DMS114 treated with DMSO at 0.1 percent for 48 hours (cell line): ENCODE data around the gene CUL3.
"Not testable (repeated sequence)": the region's sequence is repeated elsewhere in the genome, so short reads cannot be mapped to it uniquely, and the experiment has no call there.

Source experiments
- DNase-seq: peaks from one replicate; lab custom pipeline; 2025; ENCODE audit not compliant: unreplicated experiment; lab: John Stamatoyannopoulos, UW

Gene CUL3

DNA sequence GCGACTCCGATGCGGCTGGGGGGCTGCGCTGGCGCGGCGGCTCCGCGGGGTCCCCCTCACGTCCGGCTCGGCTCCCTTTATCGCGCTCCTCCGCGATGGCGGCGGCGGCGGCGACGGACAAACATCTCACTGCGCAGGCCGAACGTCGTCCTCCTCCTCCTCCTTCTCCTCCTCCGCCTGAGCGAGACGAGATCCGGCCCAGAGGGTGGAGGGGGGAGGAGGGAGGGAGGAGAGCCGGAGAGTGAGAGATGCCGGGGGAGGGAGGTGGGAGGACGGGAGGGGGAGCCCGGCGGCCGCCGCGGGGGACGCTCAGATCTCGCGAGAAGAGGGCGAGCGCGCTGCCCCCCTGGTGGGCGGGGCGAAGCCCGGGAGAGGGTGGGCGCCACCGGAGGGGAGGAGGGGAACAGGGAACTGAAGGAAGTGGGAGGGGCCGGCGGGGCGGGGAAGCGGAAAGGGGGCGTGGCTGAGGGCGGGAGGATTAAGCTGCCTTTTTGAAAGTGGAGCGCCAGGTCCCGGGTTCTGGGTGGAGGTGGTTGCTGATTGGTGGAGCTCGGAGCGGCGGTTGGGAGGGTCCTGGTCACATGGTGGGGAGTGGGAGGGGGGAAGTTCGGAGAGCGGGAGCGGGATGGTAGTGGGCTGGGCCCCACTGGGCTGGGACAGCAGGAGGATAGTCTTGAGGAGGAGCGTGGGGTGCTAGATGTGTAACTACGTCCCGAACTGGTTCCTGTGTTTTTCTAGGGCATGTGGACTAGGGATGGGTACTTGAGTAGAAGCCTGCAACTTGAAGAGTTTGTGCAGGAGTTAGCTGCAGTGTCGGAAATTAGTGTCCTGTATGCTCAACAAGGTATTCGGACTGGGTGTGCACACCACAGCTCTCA lies at the start of gene CUL3:
CUL3 (minus strand) TSS at position 153 of the 878 bp plus-strand sequence. CDS start 354 bp downstream, outside the sequence.
- DNase-seq, result peak; percentile 97

DNA sequence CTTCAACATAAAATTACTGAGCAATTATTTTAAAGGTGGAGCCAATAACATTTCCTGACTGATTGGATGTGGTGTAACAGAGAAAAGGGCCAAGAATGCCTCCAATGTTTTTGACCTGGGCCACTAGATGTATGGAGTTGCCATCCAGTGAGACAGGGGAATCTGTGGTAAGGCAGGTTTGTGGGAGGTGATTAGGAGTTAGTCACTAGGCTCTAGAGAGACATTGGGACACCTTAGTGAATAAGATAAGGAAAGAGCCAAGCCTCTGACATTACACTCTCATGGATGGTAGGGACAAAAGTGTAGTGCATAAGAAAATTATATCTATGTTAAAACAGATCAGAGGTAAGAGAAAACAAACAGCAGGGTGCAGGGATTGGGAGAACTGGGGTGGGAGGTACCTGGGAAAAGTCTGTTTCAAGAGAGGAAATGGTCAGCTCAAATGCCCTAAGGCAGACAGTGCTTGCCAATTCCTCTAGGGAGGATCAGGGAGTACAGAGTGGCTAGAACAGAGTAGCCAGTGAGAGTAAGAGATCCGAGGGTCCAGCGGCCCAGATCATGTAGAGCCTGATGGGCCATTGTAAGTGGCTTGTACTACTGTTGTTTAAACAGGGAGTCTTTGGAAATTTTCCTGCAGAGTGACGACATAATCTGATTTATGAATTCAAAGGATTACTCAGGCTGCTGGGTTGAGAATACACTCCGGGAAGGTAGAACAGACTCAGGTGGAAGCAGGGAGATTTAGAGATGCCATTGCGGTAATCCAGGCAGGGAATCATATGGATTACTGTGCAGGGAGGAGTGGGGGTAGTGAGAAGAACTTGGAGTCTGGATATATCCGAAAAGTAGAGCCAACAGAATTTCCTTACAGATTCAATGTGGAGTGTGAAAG lies 45.7 kb upstream of the CUL3 start:
- DNase-seq, result no peak

GRCh38 chr2:224628416-224628815 lies 43.3 kb upstream of the CUL3 start:
- DNase-seq, result no peak

GRCh38 chr2:224626735-224627134 lies 41.6 kb upstream of the CUL3 start:
- DNase-seq, result no peak

DNA sequence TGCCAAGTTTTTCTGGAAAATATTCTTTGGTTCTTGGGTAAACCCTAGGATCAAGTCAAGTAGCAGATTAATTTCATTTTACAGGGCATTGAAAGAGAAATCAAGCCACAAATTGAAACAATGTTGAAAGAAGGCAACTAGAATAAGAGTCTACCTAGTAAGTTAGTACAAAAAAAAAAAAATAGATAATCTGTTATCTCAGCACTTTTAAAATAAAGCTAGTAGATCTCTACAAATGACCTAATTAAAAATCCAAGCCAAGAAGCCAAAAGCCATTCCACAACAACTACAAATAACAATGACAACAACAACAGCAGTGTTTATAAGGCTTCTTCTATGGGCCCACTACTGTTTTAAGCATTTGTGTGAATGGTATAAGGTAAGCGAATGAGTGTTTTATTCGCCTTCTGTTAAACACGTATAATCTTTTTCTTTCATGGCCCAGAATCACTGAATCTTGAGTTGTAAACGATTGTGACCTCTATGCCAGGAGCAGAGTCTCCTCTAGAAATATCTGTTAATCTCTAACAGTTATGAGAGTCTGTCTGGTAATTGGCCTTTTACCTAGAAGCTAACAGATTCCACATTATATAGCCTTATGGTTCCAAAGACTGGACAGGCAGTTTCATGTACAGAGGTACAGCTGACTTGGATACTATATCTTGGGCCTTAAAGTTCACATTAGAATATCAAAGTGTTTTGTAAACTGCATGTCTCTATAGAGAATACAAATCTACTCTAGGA lies 28.6 kb upstream of the CUL3 start:
- DNase-seq, result no peak

GRCh38 chr2:224612578-224612977 lies 27.4 kb upstream of the CUL3 start:
- DNase-seq, result no peak

- no peak for DNase-seq
Observed at GRCh38 chr2:224611938-224612337, 26.8 kb upstream of the CUL3 start.

- DNase-seq, result no peak
Observed at GRCh38 chr2:224608104-224608503, 22.9 kb upstream of the CUL3 start.

GRCh38 chr2:224603746-224604500 lies 18.8 kb upstream of the CUL3 start:
- DNase-seq, result not testable (repeated sequence)

DNA sequence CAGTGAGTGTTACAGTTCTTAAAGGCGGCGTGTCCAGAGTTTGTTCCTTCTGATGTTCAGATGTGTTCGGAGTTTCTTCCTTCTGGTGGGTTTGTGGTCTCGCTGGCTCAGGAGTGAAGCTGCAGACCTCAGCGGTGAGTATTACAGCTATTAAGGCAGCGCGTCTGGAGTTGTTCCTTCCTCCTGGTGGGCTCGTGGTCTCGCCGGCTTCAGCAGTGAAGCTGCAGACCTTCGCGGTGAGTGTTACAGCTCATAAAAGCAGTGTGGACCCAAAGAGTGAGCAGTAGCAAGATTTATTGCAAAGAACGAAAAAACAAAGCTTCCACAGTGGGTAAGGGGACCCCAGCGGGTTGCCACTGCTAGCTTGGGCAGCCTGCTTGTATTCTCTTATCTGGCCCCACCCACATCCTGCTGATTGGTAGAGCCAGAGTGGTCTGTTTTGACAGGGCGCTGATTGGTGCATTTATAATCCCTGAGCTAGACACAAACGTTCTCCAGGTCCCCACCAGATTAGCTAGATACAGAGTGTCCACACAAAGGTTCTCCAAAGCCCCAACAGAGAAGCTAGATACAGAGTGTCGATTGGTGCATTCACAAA lies 17.7 kb upstream of the CUL3 start:
- DNase-seq, result not testable (repeated sequence)

- no peak for DNase-seq
Observed at GRCh38 chr2:224601923-224602322, 16.8 kb upstream of the CUL3 start.

GRCh38 chr2:224598678-224599077 lies 13.5 kb upstream of the CUL3 start:
- no peak for DNase-seq

DNA sequence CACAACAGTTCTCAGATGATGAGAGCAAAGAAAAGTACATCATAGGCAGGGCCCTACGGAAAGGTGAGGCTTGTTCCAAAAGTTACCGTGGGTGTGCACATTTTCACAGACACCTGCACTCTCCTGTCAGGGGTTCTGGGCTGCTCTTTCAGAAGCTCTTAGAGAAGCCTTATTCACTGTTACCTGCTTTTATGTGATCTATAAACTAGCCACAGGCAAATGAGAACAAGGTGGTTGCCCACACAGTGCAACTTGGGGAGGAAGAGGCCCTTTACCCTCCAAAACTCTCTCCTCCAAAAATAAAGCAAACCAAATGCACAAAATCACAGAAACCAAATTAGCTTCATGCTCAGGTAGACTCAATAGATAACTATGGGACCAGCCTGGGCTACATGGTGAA lies 11.1 kb upstream of the CUL3 start:
- no peak for DNase-seq

- no peak for DNase-seq
Observed at GRCh38 chr2:224595518-224595917, 10.4 kb upstream of the CUL3 start.

GRCh38 chr2:224594840-224595239 lies 9.7 kb upstream of the CUL3 start:
- no peak for DNase-seq

DNA sequence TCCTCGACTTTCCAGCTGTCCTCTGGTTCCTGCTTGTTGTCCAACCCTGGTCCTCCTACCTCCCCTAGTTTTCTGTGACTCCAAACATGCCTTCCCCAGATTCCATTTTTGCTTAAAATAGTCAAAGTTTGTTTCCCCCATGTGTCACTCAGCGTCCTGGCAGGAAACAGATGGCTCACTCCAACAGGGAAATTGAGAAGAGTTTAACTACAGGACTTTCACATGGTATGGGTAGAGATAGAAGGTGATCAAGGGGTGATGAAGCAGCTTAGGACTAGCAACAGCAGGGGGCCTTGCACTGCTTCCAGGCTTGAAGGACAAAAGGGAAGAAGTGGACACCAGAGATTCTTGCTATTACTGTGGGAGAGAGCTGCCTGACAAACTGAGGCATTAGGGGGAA lies 6.1 kb upstream of the CUL3 start:
- DNase-seq, result no peak

DNA sequence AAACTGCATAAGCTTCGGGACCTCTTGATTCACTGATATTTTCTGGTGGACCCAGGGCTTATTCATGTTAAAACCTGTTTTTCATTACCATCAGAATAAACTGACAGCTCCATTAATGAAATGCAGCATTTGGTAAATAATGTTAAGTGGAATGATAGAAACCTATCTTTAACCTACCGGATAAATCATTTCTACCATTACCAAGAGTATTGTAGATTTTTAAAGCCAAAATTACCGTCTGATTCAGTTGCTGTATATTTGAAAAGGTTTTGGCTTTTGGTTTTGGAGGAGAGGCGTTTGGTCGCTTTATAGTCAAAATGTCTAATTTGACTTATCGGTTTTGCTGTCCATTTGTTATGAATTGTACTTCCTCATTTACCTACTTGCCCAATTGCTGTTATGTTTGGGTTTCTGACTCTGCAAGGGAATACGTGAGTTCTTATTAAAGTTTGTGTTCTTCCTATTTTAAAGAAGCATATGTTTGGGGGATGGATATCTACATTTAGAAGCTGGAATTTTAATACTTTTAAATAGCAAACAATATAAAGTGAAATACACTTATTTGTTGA lies 1.0 kb upstream of the CUL3 start:
- DNase-seq, result no peak

DNA sequence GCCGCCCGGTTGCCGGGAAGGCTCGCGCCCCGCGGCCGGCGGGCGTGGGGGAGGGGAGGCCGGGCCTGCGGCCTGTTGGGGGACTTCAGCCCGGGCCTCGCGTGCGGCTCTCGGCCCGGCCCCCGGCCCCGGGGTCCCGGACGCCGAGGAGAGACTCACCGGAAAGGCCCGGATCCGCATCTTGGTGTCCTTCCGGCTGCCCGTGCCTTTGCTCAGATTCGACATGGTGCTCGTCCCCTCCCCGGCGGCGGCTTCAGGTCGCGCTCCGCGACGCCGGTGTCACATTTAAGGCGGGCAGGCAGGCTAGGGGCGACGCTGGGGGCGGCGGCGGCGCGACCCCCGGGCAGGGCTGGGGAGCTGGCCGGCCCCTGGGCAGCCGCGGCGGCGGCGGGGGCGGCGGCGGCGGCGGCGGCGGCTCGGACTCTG lies 365 bp downstream of the CUL3 start:
- DNase-seq, result no peak

- DNase-seq, result no peak
Observed at GRCh38 chr2:224584111-224584784, 915 bp downstream of the CUL3 start.
